Activated naive CD8-positive, alpha-beta T cell treated with anti-CD3 and anti-CD28 coated beads, Interleukin-2, amount 50 U/mL, for 16 hours (primary cell): ENCODE results near the gene GPC6.
"Not testable (repeated sequence)": the region's sequence is repeated elsewhere in the genome, so short reads cannot be mapped to it uniquely, and the experiment has no call there.

ENCODE experiments used
- DNase-seq: peaks from one replicate; pipeline ENCODE4 v3.0.0-alpha.2; 2020; ENCODE audit warnings: low read depth, low spot score

Gene GPC6

GRCh38 chr13:93425411-93425810 lies 198.8 kb downstream of the GPC6 start:
- DNase-seq, result no peak

- DNase-seq, result no peak
Observed at GRCh38 chr13:93430381-93430780, 203.8 kb downstream of the GPC6 start.

- no peak for DNase-seq
Observed at GRCh38 chr13:93435651-93436050, 209.0 kb downstream of the GPC6 start.

GRCh38 chr13:93437081-93437480 lies 210.5 kb downstream of the GPC6 start:
- no peak for DNase-seq

- no peak for DNase-seq
Observed at GRCh38 chr13:93446238-93446637, 219.6 kb downstream of the GPC6 start.

- DNase-seq, result no peak
Observed at GRCh38 chr13:93450191-93450621, 223.6 kb downstream of the GPC6 start.

- DNase-seq, result no peak
Observed at GRCh38 chr13:93450761-93451160, 224.2 kb downstream of the GPC6 start.

- not testable (repeated sequence) for DNase-seq
Observed at GRCh38 chr13:93454676-93455235, 228.1 kb downstream of the GPC6 start.

GRCh38 chr13:93455861-93456260 lies 229.3 kb downstream of the GPC6 start:
- no peak for DNase-seq

GRCh38 chr13:93460005-93460404 lies 233.4 kb downstream of the GPC6 start:
- DNase-seq, result no peak

- no peak for DNase-seq
Observed at GRCh38 chr13:93462151-93462550, 235.5 kb downstream of the GPC6 start.

GRCh38 chr13:93466502-93467036 lies 240.0 kb downstream of the GPC6 start:
- no peak for DNase-seq

GRCh38 chr13:93467175-93467574 lies 240.6 kb downstream of the GPC6 start:
- no peak for DNase-seq

GRCh38 chr13:93468433-93468832 lies 241.8 kb downstream of the GPC6 start:
- no peak for DNase-seq

GRCh38 chr13:93472296-93472695 lies 245.7 kb downstream of the GPC6 start:
- no peak for DNase-seq

- no peak for DNase-seq
Observed at GRCh38 chr13:93472814-93473296, 246.2 kb downstream of the GPC6 start.

- no peak for DNase-seq
Observed at GRCh38 chr13:93473441-93474270, 247.0 kb downstream of the GPC6 start.

- DNase-seq, result no peak
Observed at GRCh38 chr13:93476175-93476574, 249.6 kb downstream of the GPC6 start.

- no peak for DNase-seq
Observed at GRCh38 chr13:93477238-93477637, 250.6 kb downstream of the GPC6 start.

- DNase-seq, result no peak
Observed at GRCh38 chr13:93480553-93481106, 254.0 kb downstream of the GPC6 start.

- not testable (repeated sequence) for DNase-seq
Observed at GRCh38 chr13:93496117-93496516, 269.5 kb downstream of the GPC6 start.

- DNase-seq, result no peak
Observed at GRCh38 chr13:93496985-93497673, 270.5 kb downstream of the GPC6 start.
